Measurements from ENCODE around the gene CLDN19.

CLDN19 gene

GRCh38 chr1:42780176-42780575 lies 40.1 kb upstream of the CLDN19 start:
- TF ChIP-seq CTCF (IDR thresholded peaks at IDR 0.05; ENCODE audit: low read depth, low read length, missing control alignments) = no peak
- no peak for DNase-seq (ENCODE audit: low read depth)
- in situ Hi-C loops (cut with HindIII; ENCODE audit: low sequenced_read_pairs) = no loop called here
- H3K4me3 ChIP-seq (ENCODE audit: low read depth, low read length) = no peak overlapping the region

GRCh38 chr1:42779725-42780124 lies 39.7 kb upstream of the CLDN19 start:
- in situ Hi-C loops (cut with HindIII; ENCODE audit: low sequenced_read_pairs) = no loop called here
- no peak for TF ChIP-seq CTCF (IDR thresholded peaks at IDR 0.05; ENCODE audit: low read depth, low read length, missing control alignments)
- no peak overlapping the region for H3K4me3 ChIP-seq (ENCODE audit: low read depth, low read length)
- DNase-seq (ENCODE audit: low read depth) = no peak

GRCh38 chr1:42777852-42778251 lies 37.8 kb upstream of the CLDN19 start:
- in situ Hi-C loops (cut with HindIII; ENCODE audit: low sequenced_read_pairs) = no loop called here
- peak; percentile 15 for DNase-seq (ENCODE audit: low read depth)
- no peak overlapping the region for H3K4me3 ChIP-seq (ENCODE audit: low read depth, low read length)

GRCh38 chr1:42776502-42776901 lies 36.5 kb upstream of the CLDN19 start:
- in situ Hi-C loops (cut with HindIII; ENCODE audit: low sequenced_read_pairs) = no loop called here
- no peak for TF ChIP-seq CTCF (IDR thresholded peaks at IDR 0.05; ENCODE audit: low read depth, low read length, missing control alignments)
- no peak for DNase-seq (ENCODE audit: low read depth)
- no peak overlapping the region for H3K4me3 ChIP-seq (ENCODE audit: low read depth, low read length)

More at GRCh38 chr1:42777852-42778251, 37.8 kb upstream of the CLDN19 start:
- peak; percentile 75 for TF ChIP-seq CTCF (IDR thresholded peaks at IDR 0.05; ENCODE audit: low read depth, low read length, missing control alignments)

GRCh38 chr1:42774928-42775526 lies 35.0 kb upstream of the CLDN19 start:
- in situ Hi-C loops (cut with HindIII; ENCODE audit: low sequenced_read_pairs) = no loop called here
- no peak for TF ChIP-seq CTCF (IDR thresholded peaks at IDR 0.05; ENCODE audit: low read depth, low read length, missing control alignments)
- H3K4me3 ChIP-seq (ENCODE audit: low read depth, low read length) = no peak overlapping the region
- no peak for DNase-seq (ENCODE audit: low read depth)

- in situ Hi-C loops (cut with HindIII; ENCODE audit: low sequenced_read_pairs) = no loop called here
- no peak overlapping the region for H3K4me3 ChIP-seq (ENCODE audit: low read depth, low read length)
- DNase-seq (ENCODE audit: low read depth) = no peak
- TF ChIP-seq CTCF (IDR thresholded peaks at IDR 0.05; ENCODE audit: low read depth, low read length, missing control alignments) = no peak
These were observed 33.4 kb upstream of the CLDN19 start for GRCh38 chr1:42773420-42773819.
